GM19099 (cell line): ENCODE results near the gene ECE2.

Source experiments
- POLR2A ChIP-seq: IDR thresholded peaks from 3 replicates; pipeline ENCODE4 v1.6.1; 2011; ENCODE audit warnings: low read depth; ENCODE audit not compliant: insufficient read length; ENCODE audit errors: extremely low read depth

Gene ECE2

GRCh38 chr3:184332370-184333090 lies 56.7 kb downstream of the ECE2 start:
- TF ChIP-seq POLR2A = no peak

GRCh38 chr3:184333190-184333589 lies 57.4 kb downstream of the ECE2 start:
- no peak for TF ChIP-seq POLR2A

DNA sequence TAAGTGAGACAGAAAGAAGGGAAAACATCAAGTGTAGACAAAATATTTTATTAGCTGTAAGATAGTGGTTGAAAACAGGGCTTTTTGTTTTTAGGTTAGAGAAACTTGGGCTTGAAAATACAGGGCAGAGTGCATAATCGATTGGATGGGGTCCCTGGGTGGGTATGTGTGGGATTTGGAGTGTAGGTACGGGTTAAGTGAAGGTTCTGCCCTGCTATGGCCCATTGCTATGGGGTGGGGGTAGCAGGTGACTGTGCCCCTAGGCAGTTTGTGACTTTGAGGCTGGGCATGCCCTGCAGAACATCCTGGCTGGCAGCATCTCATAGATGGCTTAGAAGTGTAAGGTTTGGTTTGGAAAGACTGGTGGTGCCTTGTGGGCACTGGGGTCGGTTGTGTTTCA lies 57.9 kb downstream of the ECE2 start:
- TF ChIP-seq POLR2A = no peak

GRCh38 chr3:184334470-184335158 lies 58.8 kb downstream of the ECE2 start:
- TF ChIP-seq POLR2A = no peak

DNA sequence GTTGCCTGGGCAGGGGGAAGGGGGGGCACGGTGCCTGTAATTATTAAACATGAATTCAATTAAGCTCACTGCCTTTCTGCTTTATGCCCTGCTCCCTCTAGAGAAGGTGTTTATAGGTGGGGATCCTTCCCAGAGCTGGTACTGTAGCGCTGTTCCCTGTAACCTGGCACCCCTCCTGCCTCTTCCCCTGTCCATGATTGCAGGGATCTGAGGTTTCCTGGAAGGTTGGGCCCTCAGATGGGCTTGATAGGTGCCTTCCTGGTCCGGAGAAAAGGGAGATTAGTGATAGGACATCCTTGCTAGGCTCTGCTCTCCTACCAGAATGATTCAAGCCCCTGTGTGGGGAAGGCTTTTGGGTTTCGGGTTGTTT lies 59.5 kb downstream of the ECE2 start:
- TF ChIP-seq POLR2A = no peak

GRCh38 chr3:184335661-184336546 lies 60.1 kb downstream of the ECE2 start:
- TF ChIP-seq POLR2A = no peak

- no peak for TF ChIP-seq POLR2A
Observed at GRCh38 chr3:184336547-184337398, 61.0 kb downstream of the ECE2 start.

GRCh38 chr3:184337399-184337714 lies 61.5 kb downstream of the ECE2 start, which contains the start of gene FAM131A:
FAM131A (plus strand) TSS chr3:184337600; CDS start chr3:184337631, 31 bp downstream.
- no peak for TF ChIP-seq POLR2A

GRCh38 chr3:184337981-184338380 lies 62.2 kb downstream of the ECE2 start:
- no peak for TF ChIP-seq POLR2A

DNA sequence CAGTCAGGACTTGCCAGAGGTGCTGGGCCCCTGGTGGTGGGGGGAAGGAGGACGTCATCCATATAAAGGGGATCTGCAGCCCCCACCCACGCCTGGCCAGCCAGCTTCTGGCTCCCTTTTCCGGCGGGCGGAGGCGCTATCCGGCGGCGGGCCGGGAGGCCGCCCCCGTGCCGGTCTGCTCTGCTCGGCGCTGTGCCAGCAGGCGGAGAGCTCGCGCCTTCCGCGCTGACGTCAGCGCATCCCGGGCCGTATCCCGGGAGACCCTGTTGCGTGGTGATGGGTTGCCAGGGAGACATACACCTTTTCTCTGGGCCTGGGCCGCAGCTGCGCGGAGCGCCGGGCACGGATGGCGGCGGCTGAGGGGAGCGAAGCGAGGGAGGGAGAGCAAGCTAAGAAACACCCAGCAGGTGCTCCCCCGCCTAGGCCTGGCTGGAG lies 62.7 kb downstream of the ECE2 start:
- TF ChIP-seq POLR2A = no peak

DNA sequence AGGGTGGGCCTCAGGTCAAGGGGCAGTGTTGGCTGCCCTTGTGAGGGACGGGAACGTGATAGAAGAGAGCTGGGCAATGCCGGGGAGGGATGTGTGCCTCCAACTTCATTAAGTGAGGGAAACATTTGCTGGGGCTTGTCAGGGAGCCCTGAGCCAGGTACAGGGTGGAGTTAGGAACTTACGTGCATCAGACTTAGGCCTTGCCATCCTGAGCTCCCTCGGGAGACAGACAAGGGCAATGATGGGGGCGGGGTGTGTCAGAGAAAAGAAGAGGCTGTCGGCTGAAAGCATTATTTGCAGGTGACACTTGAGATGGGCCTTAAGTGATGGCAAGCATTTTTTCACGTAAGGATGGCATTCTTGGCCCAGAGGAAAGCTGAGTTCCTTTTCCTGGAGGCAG lies 63.2 kb downstream of the ECE2 start:
- no peak for TF ChIP-seq POLR2A

GRCh38 chr3:184341925-184342324 lies 66.1 kb downstream of the ECE2 start:
- TF ChIP-seq POLR2A = no peak
